GM19240 (cell line): ENCODE data around the gene GLI1.

Experiments
- DNase-seq: peaks from one replicate; pipeline ENCODE4 v3.0.0; 2011; ENCODE audit warnings: low spot score; ENCODE audit not compliant: insufficient read length

Gene GLI1

DNA sequence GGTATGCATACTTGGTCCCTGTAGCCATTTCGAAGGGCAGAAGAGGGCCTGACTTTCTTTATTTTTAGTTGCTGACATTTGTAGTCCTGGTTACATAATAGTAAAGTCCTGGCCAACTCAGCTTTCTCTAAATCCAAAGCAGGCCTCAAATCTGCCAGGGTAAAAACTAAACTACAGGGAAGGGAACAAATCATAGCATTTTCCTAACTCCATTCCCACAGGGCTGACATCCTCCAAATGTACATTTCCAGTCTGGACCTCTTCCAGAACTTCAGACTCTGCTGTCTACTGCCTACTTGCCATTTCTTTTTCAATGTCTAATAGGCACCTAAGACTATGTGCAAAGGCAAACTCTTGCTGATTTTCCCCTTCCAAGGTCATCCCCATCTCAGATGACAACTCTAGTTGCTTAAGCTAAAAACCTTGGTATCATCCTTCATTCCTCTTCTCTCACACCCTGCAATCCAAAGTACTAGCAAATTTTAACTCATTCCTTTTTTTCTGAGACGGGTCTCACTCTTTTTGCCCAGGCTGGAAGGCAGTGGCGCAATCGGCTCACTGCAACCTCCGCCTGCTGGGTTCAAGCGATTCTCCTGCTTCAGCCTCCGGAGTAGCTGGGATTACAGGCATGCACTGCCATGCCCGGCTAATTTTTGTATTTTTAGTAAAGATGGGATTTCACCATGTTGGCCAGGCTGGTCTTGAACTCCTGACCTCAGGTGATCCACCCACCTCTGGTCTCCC, 58.8 kb downstream of the GLI1 start:
- DNase-seq: no peak

DNA sequence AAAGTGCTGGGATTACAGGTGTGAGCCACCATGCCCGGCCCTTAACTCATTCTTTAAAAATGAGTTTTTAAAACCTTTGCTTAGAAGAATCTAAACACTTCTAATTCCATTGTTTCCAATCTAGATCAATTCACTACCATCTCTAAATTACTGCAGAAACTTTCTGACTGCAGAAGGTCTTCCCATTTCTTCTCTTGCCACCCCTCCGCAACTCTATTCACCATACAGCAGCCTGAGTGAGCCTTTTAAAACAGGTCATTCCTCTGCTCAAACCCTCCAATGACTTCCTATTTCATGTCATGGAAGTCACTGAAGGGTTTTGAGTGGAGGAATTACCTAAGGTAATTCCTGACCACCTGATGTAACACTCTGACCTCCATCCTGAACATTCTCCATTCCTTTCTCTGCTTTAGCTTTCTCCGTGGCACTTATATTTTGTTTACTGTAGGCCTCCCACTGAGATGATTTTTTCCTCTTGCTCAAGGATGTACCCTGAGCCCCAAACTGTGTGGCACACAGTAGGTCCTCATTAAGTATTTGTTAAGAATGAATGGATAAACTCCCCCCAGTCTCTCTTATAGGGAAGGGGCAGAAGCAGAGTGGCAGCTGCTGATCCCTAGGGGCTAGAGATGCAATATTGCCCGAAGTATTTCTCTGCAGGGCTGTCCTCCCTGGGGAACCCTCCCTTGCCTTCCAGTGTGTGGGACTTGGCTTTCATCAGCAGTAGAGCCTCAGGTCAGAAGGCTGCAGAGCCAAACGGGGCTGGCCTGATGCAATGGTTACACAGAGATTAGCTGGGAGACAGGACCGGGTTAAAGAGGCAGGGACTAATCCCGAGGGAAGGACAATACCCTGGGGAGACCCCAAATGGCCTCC, 59.6 kb downstream of the GLI1 start:
- no peak for DNase-seq

DNA sequence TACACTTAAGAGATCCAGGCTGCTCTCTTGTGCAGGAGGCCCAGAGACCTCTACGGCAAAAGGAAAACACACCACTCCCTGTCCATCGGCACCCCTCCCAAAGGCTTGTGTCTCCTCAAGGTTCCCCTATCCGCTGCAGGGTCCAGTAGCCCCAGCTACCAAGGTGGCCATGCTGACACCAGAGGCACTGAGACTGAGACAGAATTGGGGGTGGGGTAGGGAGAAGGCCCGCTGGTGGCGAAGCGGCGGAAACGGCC, 60.1 kb downstream of the GLI1 start:
- no peak for DNase-seq

DNA sequence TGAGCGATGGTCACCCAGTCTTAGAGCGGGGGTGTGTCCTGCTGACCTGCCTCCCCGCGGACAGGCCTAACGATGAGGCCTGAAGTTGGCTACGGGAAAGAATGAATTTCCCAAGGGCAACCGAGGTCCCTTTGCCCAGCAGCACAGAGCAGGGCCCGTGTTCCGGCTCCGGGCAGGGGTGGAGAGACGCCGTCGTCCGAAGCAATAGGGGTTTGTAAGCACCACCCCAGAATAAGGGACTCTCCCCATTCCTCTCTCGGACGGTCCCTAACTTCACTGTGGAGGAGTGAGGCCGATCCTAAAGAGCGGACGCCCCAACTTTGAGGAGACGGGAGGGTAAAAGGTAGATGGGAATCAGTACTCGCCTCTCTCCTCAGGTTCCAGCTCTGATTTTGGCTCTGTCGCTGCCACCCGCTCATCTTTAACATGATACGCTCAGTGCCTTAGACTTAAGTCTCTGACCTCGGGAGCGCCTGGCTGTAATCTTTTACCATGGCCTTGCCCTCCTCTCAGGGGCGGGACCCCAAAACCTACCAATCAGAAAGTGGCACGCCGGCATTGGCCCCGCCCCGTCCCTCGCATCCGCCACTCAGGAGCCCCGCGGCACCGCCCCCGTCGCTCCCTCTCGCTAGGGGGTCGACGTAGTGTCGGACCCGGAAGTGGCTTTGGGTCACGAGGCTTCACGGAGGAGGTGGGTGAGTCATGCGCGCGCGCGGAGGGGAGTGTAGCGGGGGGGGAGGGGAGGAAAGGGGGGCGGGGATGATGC, 60.7 kb downstream of the GLI1 start, which contains the start of gene DDIT3:
Gene DDIT3 (minus strand): TSS at position 462 of the 766 bp plus-strand sequence. CDS start 3,108 bp downstream, outside the sequence.
- peak; percentile 89 for DNase-seq

DNA sequence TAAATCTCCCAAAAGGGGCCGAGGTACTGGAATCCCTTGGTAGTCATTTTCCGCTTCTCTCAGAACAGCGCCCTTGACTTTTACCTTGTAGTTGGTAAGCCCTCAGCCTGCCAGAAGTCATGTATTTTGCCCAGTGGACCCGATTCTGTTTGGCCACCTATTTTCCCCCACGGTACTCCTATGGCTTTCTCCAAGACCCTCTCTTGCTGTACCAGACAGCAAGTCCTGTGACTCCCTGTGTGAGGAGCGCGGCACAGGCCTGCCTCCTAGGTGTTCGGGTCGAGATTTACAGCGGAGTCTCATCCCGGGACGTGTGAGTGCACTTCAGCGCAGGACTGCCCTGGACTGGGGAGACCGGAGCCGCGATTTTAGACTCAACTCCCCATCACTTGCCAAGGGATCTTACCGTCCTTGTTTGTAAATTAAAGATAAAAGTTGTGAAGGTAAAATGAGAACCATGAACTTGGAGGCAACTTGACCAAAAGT, 62.0 kb downstream of the GLI1 start:
- no peak for DNase-seq
